ENCODE results near the gene ATP10A.
A peak's percentile ranks its signal among the peaks of the same experiment; 100 is the strongest.

Gene ATP10A

GRCh38 chr15:25738171-25738965 lies 124.8 kb downstream of the ATP10A start:
- no peak for DNase-seq (ENCODE audit: low read depth in 2 of 2)

GRCh38 chr15:25737218-25737643 lies 125.9 kb downstream of the ATP10A start:
- no peak for DNase-seq (ENCODE audit: low read depth in 2 of 2)

- DNase-seq (ENCODE audit: low read depth in 2 of 2) = peak in 1 of 2 experiments; percentile 9
These were observed 126.7 kb downstream of the ATP10A start for GRCh38 chr15:25736461-25736860.

- DNase-seq (ENCODE audit: low read depth in 2 of 2) = no peak
These were observed 127.4 kb downstream of the ATP10A start for GRCh38 chr15:25735550-25736384.

GRCh38 chr15:25734680-25735355 lies 128.3 kb downstream of the ATP10A start:
- no peak for DNase-seq (ENCODE audit: low read depth in 2 of 2)

GRCh38 chr15:25733856-25734679 lies 129.1 kb downstream of the ATP10A start:
- no peak for DNase-seq (ENCODE audit: low read depth in 2 of 2)

- DNase-seq (ENCODE audit: low read depth in 2 of 2) = no peak
These were observed 129.9 kb downstream of the ATP10A start for GRCh38 chr15:25733036-25733855.

- DNase-seq (ENCODE audit: low read depth in 2 of 2) = no peak
These were observed 130.9 kb downstream of the ATP10A start for GRCh38 chr15:25732191-25732590.

- no peak for DNase-seq (ENCODE audit: low read depth in 2 of 2)
These were observed 131.7 kb downstream of the ATP10A start for GRCh38 chr15:25731411-25731810.

- no peak for DNase-seq (ENCODE audit: low read depth in 2 of 2)
These were observed 132.2 kb downstream of the ATP10A start for GRCh38 chr15:25730918-25731317.

- DNase-seq (ENCODE audit: low read depth in 2 of 2) = no peak
These were observed 134.3 kb downstream of the ATP10A start for GRCh38 chr15:25728816-25729215.

- DNase-seq (ENCODE audit: low read depth in 2 of 2) = no peak
These were observed 135.1 kb downstream of the ATP10A start for GRCh38 chr15:25727867-25728600.

- DNase-seq (ENCODE audit: low read depth in 2 of 2) = no peak
These were observed 136.0 kb downstream of the ATP10A start for GRCh38 chr15:25727116-25727515.

GRCh38 chr15:25725758-25726157 lies 137.4 kb downstream of the ATP10A start:
- DNase-seq (ENCODE audit: low read depth in 2 of 2) = no peak

- DNase-seq (ENCODE audit: low read depth in 2 of 2) = no peak
These were observed 138.2 kb downstream of the ATP10A start for GRCh38 chr15:25724899-25725298.

GRCh38 chr15:25721605-25721955 lies 141.5 kb downstream of the ATP10A start:
- no peak for DNase-seq (ENCODE audit: low read depth in 2 of 2)

- DNase-seq (ENCODE audit: low read depth in 2 of 2) = no peak
These were observed 143.8 kb downstream of the ATP10A start for GRCh38 chr15:25719101-25719985.

GRCh38 chr15:25718597-25718996 lies 144.5 kb downstream of the ATP10A start:
- no peak for DNase-seq (ENCODE audit: low read depth in 2 of 2)

- DNase-seq (ENCODE audit: low read depth in 2 of 2) = no peak
These were observed 145.0 kb downstream of the ATP10A start for GRCh38 chr15:25718169-25718536.

Measured in fibroblast of skin of left quadriceps (primary cell).